Measurements from ENCODE around the gene SLC17A7. TPM values are rescaled to one million over a fixed set of nuclear protein-coding genes. Genes with fewer than 3 reads are reported as not detected.

Gene SLC17A7
- total and polyA plus RNA-seq, 2 of the 4 experiments (the other 2 are of a cell fraction), result 0.03 TPM; not detected in 1

- ChIA-PET POLR2A (ENCODE audit: unreplicated experiment) (no interaction called here), CTCF (no interaction called here)
- in situ Hi-C loops (cut with MboI; ENCODE audit: low sequenced_read_pairs), result no loop called here
- no peaks in the 10 kb centered on the region for H4K20me1 ChIP-seq (ENCODE audit: insufficient read depth, low read length)
- H3K9me3 ChIP-seq (ENCODE audit: control insufficient read depth, insufficient read depth, low read length), result no peaks in the 10 kb centered on the region
- ATAC-seq (ENCODE audit: low read depth), result peak; percentile 37; the same call in 1 of the 2 replicates
- no peak overlapping the region for H3K4me3 ChIP-seq (ENCODE audit: insufficient read depth, low read depth, low read length)
- no peak overlapping the region for H3K4me2 ChIP-seq (ENCODE audit: low read depth, low read length)
- TF ChIP-seq BHLHE40 (IDR thresholded peaks at IDR 0.05; ENCODE audit: low read depth, low read length) (no peak), POLR2A (IDR thresholded peaks at IDR 0.05; ENCODE audit: low read depth, low read length) (no peak), CTCF (conservative IDR thresholded peaks at IDR 0.05; ENCODE audit: low read depth, low read length) (no peak), CEBPB (IDR thresholded peaks at IDR 0.05; ENCODE audit: low read depth, low read length) (no peak), RCOR1 (IDR thresholded peaks at IDR 0.05; ENCODE audit: insufficient replicate concordance, low read length) (no peak)
- H3K36me3 ChIP-seq (ENCODE audit: control insufficient read depth, insufficient read depth, low read length), result no peaks in the 10 kb centered on the region
- no peak overlapping the region for H3K9ac ChIP-seq (ENCODE audit: low read depth, low read length)
- no TSS peak for BruUV-seq (replicated peaks)
- no peak overlapping the region for H3K4ac ChIP-seq (ENCODE audit: low read depth, low read length)
- H2BK20ac ChIP-seq (ENCODE audit: low read depth, low read length), result no peak overlapping the region
- DNase-seq, result peak; percentile 31
- no peaks in the 10 kb centered on the region for H3K9me1 ChIP-seq (ENCODE audit: insufficient read depth, low read length)
- H2AFZ ChIP-seq (replicated peaks; ENCODE audit: low read length, poor library complexity), result no peak overlapping the region
- no peak overlapping the region for H3K27ac ChIP-seq (ENCODE audit: insufficient read depth, low read length)
- WGBS, 2 experiments (ENCODE audit: extremely low coverage in 2 of 2, insufficient read length in 1 of 2), result 60% methylated on average over 4 of the region's 9 CpGs; no CpG with 5 or more reads in 1 of the 2 experiments
- no peak overlapping the region for H2BK15ac ChIP-seq (ENCODE audit: low read depth, low read length)
- H3K4me1 ChIP-seq (ENCODE audit: control insufficient read depth, insufficient read depth, low read length), result no peaks in the 10 kb centered on the region
- H3K56ac ChIP-seq (ENCODE audit: extremely low read depth, insufficient read depth, low read length), result no peak overlapping the region
- no peak overlapping the region for H2AK9ac ChIP-seq (replicated peaks; ENCODE audit: low read depth, low read length, poor library complexity)
- peak overlapping the region; percentile 24; the same call in 1 of the 2 replicates for H3K23ac ChIP-seq (ENCODE audit: low read depth, low read length)
- H3K18ac ChIP-seq (ENCODE audit: low read depth, low read length), result no peak overlapping the region
- no peak overlapping the region for H2BK120ac ChIP-seq (ENCODE audit: low read depth, low read length)
- no peak overlapping the region for H4K5ac ChIP-seq (ENCODE audit: low read depth, low read length)
- no peak overlapping the region for H2BK5ac ChIP-seq (ENCODE audit: low read depth, low read length, poor library complexity, severe bottlenecking)
- intact Hi-C loops (cut with micrococcal nuclease), result no loop called here
- H3K79me1 ChIP-seq (ENCODE audit: low read depth in 1 of 2, low read length in 2 of 2), result no peaks in the 10 kb centered on the region
- H4K8ac ChIP-seq (ENCODE audit: low read depth in 2 of 2, low read length in 2 of 2), result no peak overlapping the region
- H2AK5ac ChIP-seq (ENCODE audit: low read depth, low read length), result no peak overlapping the region
- no peak overlapping the region for H3K14ac ChIP-seq (replicated peaks; ENCODE audit: low read depth, low read length)
- dilution Hi-C loops (cut with HindIII; ENCODE audit: low sequenced_read_pairs, unreplicated experiment), result no loop called here
- no peak overlapping the region for H4K91ac ChIP-seq (ENCODE audit: insufficient read depth, low read depth, low read length)
- peaks cover 61% of the 10 kb centered on the region for H3K27me3 ChIP-seq (ENCODE audit: control insufficient read depth, insufficient read depth, low read length)
Observed at GRCh38 chr19:49413348-49413747, 28.0 kb downstream of the SLC17A7 start.

Data from IMR-90 (cell line).